ENCODE measurements around the gene PBX3. TPM values are rescaled to one million over a fixed set of nuclear protein-coding genes. Genes with fewer than 3 reads are reported as not detected.

Gene PBX3
- total RNA-seq, 1 experiment from 2014 or later = 39.0 TPM

DNA sequence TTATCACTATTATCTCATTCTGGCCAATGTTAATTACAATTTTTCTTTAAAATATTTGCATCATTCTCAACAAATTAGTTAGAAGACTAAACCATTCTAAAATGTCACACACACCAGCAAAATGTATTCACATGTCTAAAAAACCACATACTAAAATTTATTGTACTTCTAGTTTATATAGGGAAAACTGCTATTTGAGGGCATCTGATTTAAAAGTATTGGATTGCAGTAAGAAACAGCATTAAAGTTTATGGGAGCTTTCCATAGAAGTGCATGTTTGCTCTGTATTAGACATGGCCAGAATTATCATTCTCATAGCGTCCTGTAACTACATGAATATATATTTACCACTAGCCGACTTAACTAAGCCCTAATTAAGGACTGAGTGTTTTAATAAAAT lies 150.3 kb downstream of the PBX3 start:
- CTCF ChIA-PET = no interaction called here
- DNase-seq (ENCODE audit: low read depth, low spot score) = no peak
- Histone ChIP-seq H3K9me3 (ENCODE audit: control insufficient read depth, insufficient read depth, low read depth, low read length) (no peaks in the 10 kb centered on the region), H3K27ac (ENCODE audit: low read length) (no peak overlapping the region), H3K36me3 (ENCODE audit: control insufficient read depth, insufficient read depth, low read length) (no peaks in the 10 kb centered on the region), H3K27me3 (ENCODE audit: control insufficient read depth, insufficient read depth, low read length) (no peaks in the 10 kb centered on the region), H3K4me3 (ENCODE audit: low read depth in 2 of 2, low read length in 2 of 2) (no peak overlapping the region), H3K4me1 (ENCODE audit: control insufficient read depth, insufficient read depth, low read length) (peaks cover 30% of the 10 kb centered on the region)
- in situ Hi-C loops (cut with HindIII; ENCODE audit: low pct_unique_long_range_greater_than_20kb, low sequenced_read_pairs) (no loop called here), intact Hi-C loops (cut with micrococcal nuclease; ENCODE audit: unreplicated experiment) (no loop called here)
- no peak for ATAC-seq
- POLR2A ChIA-PET = no interaction called here
- BruUV-seq (replicated peaks) = no TSS peak
- TF ChIP-seq POLR2AphosphoS5 (IDR thresholded peaks at IDR 0.05; ENCODE audit: low read depth, low read length) (no peak), SIN3A (IDR thresholded peaks at IDR 0.05; ENCODE audit: borderline replicate concordance, insufficient read depth, low read depth, low read length) (no peak), TCF7L2 (IDR thresholded peaks at IDR 0.05; ENCODE audit: low read depth, low read length) (no peak)
- TF ChIP-seq, protein P1, sequence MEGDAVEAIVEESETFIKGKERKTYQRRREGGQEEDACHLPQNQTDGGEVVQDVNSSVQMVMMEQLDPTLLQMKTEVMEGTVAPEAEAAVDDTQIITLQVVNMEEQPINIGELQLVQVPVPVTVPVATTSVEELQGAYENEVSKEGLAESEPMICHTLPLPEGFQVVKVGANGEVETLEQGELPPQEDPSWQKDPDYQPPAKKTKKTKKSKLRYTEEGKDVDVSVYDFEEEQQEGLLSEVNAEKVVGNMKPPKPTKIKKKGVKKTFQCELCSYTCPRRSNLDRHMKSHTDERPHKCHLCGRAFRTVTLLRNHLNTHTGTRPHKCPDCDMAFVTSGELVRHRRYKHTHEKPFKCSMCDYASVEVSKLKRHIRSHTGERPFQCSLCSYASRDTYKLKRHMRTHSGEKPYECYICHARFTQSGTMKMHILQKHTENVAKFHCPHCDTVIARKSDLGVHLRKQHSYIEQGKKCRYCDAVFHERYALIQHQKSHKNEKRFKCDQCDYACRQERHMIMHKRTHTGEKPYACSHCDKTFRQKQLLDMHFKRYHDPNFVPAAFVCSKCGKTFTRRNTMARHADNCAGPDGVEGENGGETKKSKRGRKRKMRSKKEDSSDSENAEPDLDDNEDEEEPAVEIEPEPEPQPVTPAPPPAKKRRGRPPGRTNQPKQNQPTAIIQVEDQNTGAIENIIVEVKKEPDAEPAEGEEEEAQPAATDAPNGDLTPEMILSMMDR (IDR thresholded peaks at IDR 0.05) = no peak
- TF ChIP-seq, protein P2, sequence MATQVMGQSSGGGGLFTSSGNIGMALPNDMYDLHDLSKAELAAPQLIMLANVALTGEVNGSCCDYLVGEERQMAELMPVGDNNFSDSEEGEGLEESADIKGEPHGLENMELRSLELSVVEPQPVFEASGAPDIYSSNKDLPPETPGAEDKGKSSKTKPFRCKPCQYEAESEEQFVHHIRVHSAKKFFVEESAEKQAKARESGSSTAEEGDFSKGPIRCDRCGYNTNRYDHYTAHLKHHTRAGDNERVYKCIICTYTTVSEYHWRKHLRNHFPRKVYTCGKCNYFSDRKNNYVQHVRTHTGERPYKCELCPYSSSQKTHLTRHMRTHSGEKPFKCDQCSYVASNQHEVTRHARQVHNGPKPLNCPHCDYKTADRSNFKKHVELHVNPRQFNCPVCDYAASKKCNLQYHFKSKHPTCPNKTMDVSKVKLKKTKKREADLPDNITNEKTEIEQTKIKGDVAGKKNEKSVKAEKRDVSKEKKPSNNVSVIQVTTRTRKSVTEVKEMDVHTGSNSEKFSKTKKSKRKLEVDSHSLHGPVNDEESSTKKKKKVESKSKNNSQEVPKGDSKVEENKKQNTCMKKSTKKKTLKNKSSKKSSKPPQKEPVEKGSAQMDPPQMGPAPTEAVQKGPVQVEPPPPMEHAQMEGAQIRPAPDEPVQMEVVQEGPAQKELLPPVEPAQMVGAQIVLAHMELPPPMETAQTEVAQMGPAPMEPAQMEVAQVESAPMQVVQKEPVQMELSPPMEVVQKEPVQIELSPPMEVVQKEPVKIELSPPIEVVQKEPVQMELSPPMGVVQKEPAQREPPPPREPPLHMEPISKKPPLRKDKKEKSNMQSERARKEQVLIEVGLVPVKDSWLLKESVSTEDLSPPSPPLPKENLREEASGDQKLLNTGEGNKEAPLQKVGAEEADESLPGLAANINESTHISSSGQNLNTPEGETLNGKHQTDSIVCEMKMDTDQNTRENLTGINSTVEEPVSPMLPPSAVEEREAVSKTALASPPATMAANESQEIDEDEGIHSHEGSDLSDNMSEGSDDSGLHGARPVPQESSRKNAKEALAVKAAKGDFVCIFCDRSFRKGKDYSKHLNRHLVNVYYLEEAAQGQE (IDR thresholded peaks at IDR 0.05; ENCODE audit: insufficient read depth in 1 of 2, low read depth in 2 of 2, low read length in 1 of 2) = no peak

DNA sequence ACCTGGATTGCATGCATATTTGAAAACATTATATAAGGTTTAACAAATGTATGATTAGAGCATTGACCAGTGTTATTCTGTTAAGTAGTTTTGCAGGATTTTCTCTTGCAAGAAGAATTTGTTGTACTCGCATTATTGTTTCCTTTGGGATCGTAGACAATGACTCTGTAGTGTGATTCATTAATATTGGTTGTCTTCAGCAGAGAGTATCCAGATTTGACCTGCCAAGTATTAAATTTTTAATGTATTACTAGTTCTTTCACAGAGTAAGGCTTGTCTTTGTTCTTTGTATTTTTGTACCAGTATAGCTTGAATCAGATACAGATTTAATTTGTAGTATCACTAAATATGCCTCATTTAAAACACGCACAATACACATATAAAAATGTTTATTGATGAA lies 155.0 kb downstream of the PBX3 start:
- Histone ChIP-seq H3K27me3 (ENCODE audit: control insufficient read depth, insufficient read depth, low read length) (no peaks in the 10 kb centered on the region), H3K4me3 (ENCODE audit: low read depth in 2 of 2, low read length in 2 of 2) (no peak overlapping the region), H3K4me1 (ENCODE audit: control insufficient read depth, insufficient read depth, low read length) (peaks cover 21% of the 10 kb centered on the region), H3K36me3 (ENCODE audit: control insufficient read depth, insufficient read depth, low read length) (no peaks in the 10 kb centered on the region), H3K27ac (ENCODE audit: low read length) (no peak overlapping the region), H3K9me3 (ENCODE audit: control insufficient read depth, insufficient read depth, low read depth, low read length) (no peaks in the 10 kb centered on the region)
- in situ Hi-C loops (cut with HindIII; ENCODE audit: low pct_unique_long_range_greater_than_20kb, low sequenced_read_pairs) = no loop called here
- no peak for TF ChIP-seq POLR2AphosphoS5 (IDR thresholded peaks at IDR 0.05; ENCODE audit: low read depth, low read length)
- no peak for TF ChIP-seq SIN3A (IDR thresholded peaks at IDR 0.05; ENCODE audit: borderline replicate concordance, insufficient read depth, low read depth, low read length)
- no peak for TF ChIP-seq TCF7L2 (IDR thresholded peaks at IDR 0.05; ENCODE audit: low read depth, low read length)
- TF ChIP-seq, protein P2 (IDR thresholded peaks at IDR 0.05; ENCODE audit: insufficient read depth in 1 of 2, low read depth in 2 of 2, low read length in 1 of 2) = no peak
- TF ChIP-seq, protein P1 (IDR thresholded peaks at IDR 0.05) = no peak
- DNase-seq (ENCODE audit: low read depth, low spot score) = no peak
- CTCF ChIA-PET = no interaction called here
- no TSS peak for BruUV-seq (replicated peaks)
- ATAC-seq = no peak
- POLR2A ChIA-PET = no interaction called here
- intact Hi-C loops (cut with micrococcal nuclease; ENCODE audit: unreplicated experiment) = no loop called here
